HG02840 (cell line): ENCODE measurements around the gene SEMA3C.

Source experiments
- ATAC-seq: cut with Tn5 transposase; IDR thresholded peaks from one replicate; pipeline ENCODE4 v1.9.1; 2021; ENCODE audit warnings: mild to moderate bottlenecking, moderate library complexity, moderate number of reproducible peaks; ENCODE audit not compliant: unreplicated experiment, low FRiP score

Gene SEMA3C

GRCh38 chr7:80830584-80831285 lies 88.1 kb downstream of the SEMA3C start:
- no peak for ATAC-seq

DNA sequence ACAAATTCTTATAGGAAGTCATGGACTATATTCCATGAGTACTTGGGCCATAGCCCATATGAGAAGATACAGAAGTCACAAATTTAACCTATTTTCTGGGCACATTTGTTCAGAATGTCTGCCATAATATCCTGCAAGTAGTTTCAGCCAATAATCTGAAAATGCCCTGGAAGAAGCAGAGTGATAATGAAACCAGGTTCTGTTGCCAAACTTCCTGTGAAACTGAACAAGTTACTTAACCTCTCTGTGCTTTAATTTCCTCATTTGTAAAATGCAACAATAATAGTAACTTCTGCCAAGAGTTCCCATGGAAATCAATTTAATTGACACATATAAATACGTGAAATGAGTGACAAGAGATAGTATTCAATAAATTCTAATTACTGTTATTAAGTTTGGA lies 88.8 kb downstream of the SEMA3C start:
- ATAC-seq = no peak

DNA sequence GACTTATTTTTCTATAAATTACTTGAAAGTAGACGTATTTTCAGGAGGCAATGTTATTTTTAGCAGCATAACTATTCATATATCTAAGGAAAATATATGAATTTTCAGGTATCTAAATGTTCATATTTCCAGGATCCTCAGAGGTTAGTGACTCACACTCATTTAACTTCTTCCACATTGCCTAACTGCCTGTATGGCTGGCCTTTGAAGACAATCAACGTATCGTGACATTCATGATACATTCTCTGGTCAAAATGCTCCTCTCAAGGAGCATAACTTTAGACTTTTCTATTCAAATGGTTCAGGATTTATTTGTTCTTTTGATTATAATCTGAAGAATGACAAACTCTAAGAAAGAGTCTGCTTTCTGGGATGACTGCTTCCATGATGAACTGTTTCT lies 89.3 kb downstream of the SEMA3C start:
- no peak for ATAC-seq

DNA sequence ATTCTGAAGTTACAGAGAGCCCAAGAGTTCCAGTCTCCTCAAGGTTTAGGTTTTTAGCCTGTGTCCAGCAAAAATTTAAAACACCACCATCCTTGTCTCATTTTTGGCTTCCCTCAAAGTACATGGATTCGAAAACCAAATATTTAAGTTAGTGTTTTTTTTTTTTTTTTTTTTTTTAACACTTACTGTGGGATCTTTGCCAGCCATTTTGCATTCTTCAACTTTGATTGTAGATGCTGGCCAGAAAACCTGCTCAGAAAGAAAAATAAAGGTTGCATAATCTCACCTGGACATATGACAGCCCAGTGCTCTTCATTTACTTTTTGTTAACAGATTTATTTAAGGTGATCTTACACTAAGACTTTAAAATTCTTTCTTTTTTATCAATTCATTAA lies 91.6 kb downstream of the SEMA3C start:
- ATAC-seq = no peak

DNA sequence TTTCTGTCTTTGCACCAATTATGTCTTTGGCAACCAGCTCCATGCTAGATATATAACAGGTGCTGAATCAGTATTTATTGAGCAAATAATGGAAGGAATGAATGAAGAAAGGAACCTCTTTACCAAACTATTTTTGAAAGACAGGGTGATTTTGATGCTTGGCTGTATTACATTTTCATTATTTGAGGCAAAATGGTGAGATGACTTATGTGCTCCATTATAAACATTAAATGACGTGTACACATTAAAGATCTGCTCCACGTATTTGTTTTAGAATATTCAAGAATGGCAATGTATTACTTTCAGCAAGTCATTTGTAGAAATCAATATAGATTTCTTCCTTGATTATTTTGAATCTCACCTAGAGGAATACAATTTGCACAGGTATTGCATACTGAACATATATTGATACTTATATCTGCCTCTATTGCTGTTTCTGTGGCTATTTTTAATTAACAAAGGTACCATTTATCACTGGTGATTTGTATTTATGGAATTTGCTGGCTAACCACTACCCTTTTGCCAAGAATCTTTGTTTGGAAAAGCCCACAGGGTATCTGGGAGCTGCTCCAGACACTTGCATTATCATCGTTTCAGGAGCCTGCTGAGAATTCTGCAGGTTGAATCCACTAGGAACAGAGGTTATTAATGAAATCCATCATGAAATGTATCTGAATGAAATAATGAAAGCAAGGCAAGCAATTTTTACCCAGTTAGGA lies 92.2 kb downstream of the SEMA3C start:
- ATAC-seq = no peak

- ATAC-seq = no peak
Measured at GRCh38 chr7:80825499-80825898, 93.4 kb downstream of the SEMA3C start.

DNA sequence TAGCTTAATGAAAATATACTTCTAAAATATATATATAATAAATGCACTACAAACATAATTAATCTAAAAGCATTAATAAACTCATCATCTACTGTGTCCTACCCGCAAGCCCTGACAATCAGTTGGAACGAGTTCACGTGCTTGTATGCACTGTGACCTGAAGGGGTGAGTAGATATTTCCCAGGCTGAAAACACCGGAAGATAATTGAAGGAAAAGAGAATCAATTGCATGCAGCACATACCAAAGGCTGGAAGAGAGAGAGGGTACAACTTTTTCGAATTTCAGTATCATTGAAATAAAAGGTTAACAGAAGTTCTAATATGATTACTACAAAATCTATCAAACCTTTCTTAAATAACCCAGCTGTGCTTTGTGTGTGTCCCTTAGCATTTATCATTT lies 94.6 kb downstream of the SEMA3C start:
- ATAC-seq = no peak

GRCh38 chr7:80823057-80823456 lies 95.8 kb downstream of the SEMA3C start:
- ATAC-seq = no peak

- no peak for ATAC-seq
Measured at GRCh38 chr7:80821771-80822319, 97.0 kb downstream of the SEMA3C start.

GRCh38 chr7:80819503-80819902 lies 99.3 kb downstream of the SEMA3C start:
- no peak for ATAC-seq

- no peak for ATAC-seq
Measured at GRCh38 chr7:80818181-80818580, 100.7 kb downstream of the SEMA3C start.

DNA sequence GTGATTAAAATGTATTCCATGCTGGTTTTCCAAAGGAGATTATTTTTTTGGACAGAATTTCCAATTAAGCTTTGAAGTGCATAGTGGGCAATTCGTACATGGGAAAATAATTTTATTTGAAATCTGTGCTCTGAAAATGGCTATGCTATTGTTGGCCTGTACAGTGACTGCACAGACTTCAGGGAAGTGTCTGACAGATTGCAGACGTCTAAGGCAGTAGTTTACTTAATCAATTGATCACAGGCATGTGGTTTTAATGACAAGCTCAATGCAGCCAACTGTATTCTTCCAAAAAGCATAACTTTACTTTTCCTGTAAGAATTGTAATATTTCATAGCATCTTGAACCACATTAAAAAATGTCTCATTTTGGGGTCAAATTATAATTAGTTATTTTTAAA lies 102.0 kb downstream of the SEMA3C start:
- no peak for ATAC-seq

- no peak for ATAC-seq
Measured at GRCh38 chr7:80815733-80816132, 103.1 kb downstream of the SEMA3C start.

DNA sequence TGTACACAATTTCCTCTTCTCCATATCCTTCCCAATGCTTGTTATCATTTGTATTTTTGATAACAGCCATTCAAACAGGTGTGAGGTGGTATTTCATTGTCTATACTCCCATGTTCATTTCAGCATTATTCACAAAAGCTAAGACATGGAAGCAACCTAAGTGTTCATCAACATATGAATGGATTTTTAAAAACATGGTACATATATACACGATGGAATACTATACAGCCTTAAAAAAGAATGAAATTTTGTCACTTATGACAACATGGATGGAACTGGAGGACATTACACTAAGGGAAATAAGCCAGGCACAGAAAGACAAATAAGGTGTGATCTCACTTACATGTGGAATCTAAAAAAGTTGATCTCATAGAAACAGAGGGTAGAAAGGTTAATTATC lies 109.3 kb downstream of the SEMA3C start:
- no peak for ATAC-seq

DNA sequence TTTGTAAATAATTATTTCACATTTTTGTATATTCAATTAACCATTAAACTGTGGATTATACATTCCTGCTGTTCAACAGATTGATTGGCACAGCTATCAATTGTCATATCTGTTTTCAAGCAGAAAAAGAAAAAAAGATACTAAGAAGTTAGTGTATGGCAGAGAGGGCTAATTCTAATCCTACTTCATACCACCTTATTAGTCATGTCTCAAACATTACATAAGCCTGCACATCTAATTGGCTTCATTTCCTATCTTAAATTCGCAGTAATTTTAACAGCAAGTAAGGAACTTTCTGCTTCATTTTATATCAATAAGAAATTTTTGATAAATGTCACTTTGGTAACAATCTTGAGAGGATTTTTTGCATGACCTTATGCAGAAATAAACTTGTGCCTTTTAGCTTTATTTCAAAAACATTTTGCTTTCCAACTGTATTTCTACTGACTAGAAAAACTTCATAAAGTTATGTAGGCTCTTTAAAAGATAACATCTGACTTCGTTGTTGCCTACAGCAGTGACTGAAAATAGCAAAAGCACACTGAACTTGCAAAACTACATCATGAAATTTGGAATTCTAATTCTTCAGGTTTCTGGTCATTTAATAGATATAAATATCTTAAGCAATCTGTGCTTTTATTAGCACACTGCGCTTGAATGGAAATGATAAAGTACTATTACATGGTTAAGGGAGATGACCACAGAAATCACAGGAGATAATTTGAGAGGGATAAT lies 111.5 kb downstream of the SEMA3C start:
- no peak for ATAC-seq

DNA sequence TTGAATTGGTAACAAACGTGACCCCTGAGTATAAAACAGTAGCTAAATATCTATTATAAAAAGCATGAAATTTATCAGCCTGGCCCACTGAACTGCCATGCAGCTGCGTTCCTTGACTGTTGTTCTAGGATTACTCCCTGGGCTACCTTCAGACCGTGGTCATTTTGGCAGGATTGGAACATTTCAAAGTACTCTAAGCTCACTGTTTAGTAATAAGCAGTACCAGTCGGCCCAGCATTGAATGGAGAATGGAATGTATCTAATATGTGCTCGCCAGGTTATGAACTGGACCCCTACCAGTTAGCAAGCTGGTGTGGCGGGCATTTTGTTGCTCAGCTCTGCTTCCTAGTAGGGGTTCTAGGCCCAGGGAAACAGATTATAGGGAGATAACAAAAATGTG lies 112.2 kb downstream of the SEMA3C start:
- no peak for ATAC-seq

- ATAC-seq = no peak
Measured at GRCh38 chr7:80804589-80804988, 114.3 kb downstream of the SEMA3C start.

DNA sequence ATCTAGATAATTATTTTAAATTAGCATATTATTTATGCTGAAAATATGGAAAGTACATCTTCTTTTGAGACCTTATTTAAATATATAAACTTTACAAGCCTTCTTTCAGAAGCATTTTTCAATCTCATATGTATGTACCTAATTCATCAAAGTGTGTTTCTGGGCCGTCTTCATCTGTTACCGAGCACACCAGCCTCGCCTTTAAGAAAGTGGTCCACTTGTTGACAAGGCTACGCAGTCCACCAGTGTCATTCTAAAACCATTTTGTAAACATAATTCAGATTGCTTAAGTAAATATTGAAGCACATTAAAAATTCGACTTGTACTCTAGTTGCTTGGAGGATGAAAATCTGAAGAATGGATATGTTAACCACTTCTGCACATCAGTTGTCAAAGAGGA lies 116.3 kb downstream of the SEMA3C start:
- ATAC-seq = no peak

DNA sequence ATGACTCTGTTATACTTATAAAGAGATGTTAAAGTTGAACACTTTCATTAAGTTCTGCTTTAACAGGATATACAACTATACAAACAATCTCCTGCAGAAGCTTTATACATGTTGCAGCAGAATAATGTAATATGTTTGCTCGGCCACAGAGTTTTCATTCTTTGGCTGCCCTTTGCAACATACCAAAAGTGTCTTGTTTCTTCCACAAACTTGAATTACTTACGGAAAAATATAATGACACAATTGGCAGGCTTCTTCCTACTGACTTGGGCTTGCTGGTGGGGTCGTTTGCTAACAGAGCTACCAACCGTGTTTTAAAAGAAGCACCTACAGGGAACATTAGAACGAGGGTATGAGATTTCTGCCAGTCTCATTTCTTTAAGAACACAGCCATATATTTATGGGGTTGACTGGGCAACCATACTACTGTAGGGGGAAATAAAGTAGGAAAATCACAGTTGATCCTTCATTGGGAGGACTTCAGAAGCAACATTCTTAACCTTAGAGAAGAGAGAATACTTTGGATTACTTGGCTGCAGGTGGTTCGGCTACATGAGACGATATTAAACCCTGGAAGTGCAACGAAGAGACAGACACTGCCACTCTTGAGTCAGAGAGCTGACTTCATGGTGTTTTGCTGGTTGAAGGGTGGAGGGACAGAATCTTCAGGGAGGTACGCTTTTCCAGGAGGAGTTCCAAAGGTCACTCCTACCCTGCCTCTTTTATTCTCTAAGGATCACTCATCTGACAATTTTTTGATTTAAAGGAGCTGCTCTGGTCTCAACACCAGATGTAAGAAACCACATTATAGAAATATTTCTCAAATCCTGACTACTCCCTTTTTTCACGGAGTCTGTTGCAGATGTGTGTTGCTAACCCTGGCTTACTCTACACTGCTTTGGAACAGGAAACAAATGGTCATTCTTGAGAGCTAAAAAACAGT lies 123.9 kb downstream of the SEMA3C start:
- ATAC-seq = no peak

DNA sequence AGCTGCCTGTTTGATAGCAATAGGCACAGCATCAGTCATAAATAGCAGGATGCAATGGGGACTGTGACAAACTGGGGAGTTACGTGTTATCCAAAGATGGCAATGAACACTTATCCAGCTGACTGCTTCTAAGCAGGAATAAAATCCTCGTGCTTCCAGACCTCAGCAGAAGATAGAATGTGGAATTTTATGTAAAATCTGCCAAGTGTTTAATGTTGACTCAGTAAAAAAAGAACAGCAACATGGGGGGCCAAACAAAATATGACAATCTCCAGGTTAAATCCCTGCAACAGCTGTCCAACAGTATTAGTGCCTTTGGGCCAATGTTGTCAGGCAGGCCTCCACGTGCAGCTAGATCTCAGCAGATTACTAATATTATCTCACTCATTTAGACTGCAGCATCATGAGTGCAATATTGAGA lies 127.3 kb downstream of the SEMA3C start:
- no peak for ATAC-seq
